ENCODE data around the gene SLC27A2. TPM values are rescaled to one million over a fixed set of nuclear protein-coding genes. Genes with fewer than 3 reads are reported as not detected.

Gene SLC27A2
- total RNA-seq, 1 experiment from 2014 or later = 7.0 TPM

- WGBS (ENCODE audit: extremely low coverage, insufficient read length, low lambda C conversion rate) = no CpG with 5 or more reads among the region's 2 CpGs
- Histone ChIP-seq H3K23me2 (ENCODE audit: insufficient read length, low read depth, low read length, poor library complexity, severe bottlenecking) (no peaks in the 10 kb centered on the region), H3K14ac (ENCODE audit: insufficient read depth, low read length) (no peak overlapping the region), H3K79me2 (ENCODE audit: insufficient read depth, low read length) (no peaks in the 10 kb centered on the region), H3K9ac (ENCODE audit: extremely low read depth, insufficient read length, low read length) (no peak overlapping the region), H2BK15ac (ENCODE audit: low read depth, low read length) (no peak overlapping the region), H3K18ac (ENCODE audit: insufficient read length, low read depth, low read length) (no peak overlapping the region), H2AK5ac (ENCODE audit: insufficient read length, low read length) (no peak overlapping the region), H4K8ac (replicated peaks; ENCODE audit: insufficient read length, low read depth, low read length) (no peak overlapping the region), H3K79me1 (ENCODE audit: insufficient read depth, low read depth, low read length, poor library complexity, severe bottlenecking) (no peaks in the 10 kb centered on the region), H3T11ph (ENCODE audit: low read length) (no peak overlapping the region), H2AFZ (ENCODE audit: low read length) (no peak overlapping the region), H3K4me1 (ENCODE audit: insufficient read depth, low read length) (no peaks in the 10 kb centered on the region), H2BK120ac (ENCODE audit: low read depth, low read length, poor library complexity, severe bottlenecking) (no peak overlapping the region), H3K4me2 (ENCODE audit: insufficient read depth, insufficient read length, low read length) (no peak overlapping the region), H3K27ac (ENCODE audit: insufficient read length, low read depth, low read length) (no peak overlapping the region), H2BK20ac (ENCODE audit: low read depth, low read length, poor library complexity, severe bottlenecking) (no peak overlapping the region), H3K23ac (ENCODE audit: insufficient read length, low read depth, low read length) (no peak overlapping the region), H3K56ac (ENCODE audit: insufficient read length, low read depth, low read length) (no peak overlapping the region), H3K27me3 (ENCODE audit: insufficient read depth, low read length) (no peaks in the 10 kb centered on the region), H2BK5ac (ENCODE audit: insufficient read length, low read length) (no peak overlapping the region), H3K4ac (ENCODE audit: low read depth, low read length) (no peak overlapping the region), H4K5ac (ENCODE audit: insufficient read length, low read depth, low read length) (no peak overlapping the region), H4K20me1 (ENCODE audit: control insufficient read depth, insufficient read depth, insufficient read length) (no peaks in the 10 kb centered on the region), H2BK12ac (ENCODE audit: insufficient read length, low read depth, low read length) (no peak overlapping the region), H3K9me3 (ENCODE audit: control insufficient read depth, low read depth, low read length) (no peaks in the 10 kb centered on the region), H4K91ac (ENCODE audit: insufficient read length, low read depth, low read length) (no peak overlapping the region)
- Mint-ChIP-seq H3K4me1 (peaks cover 3 to 4% of the 10 kb centered on the region in 2 experiments; a peak in 3 of 4 replicates), H3K9me3 (no peaks in the 10 kb centered on the region), H3K36me3 (ENCODE audit: insufficient read depth in 1 of 3, low read depth in 3 of 3) (no peaks in the 10 kb centered on the region), H3K27ac (no peak overlapping the region), H3K4me3 (no peak overlapping the region), H3K27me3 (ENCODE audit: low read depth) (no peaks in the 10 kb centered on the region)
- no peak for TF ChIP-seq CTCF (conservative IDR thresholded peaks at IDR 0.05)
- DNase-seq = no peak
Measured at GRCh38 chr15:50244959-50245624, 63.1 kb downstream of the SLC27A2 start.

Data from H9 (cell line).